SK-N-SH (cell line): ENCODE measurements around the gene NSMCE3. TPM values are rescaled to one million over a fixed set of nuclear protein-coding genes. Genes with fewer than 3 reads are reported as not detected.

Source experiments
- CTCF ChIA-PET: fragments of 300-600, 350-600 bp; formaldehyde crosslinking; extraction: SDS; loops from one replicate; lab custom pipeline; 2021; lab: Yijun Ruan, JAX
- POLR2A ChIA-PET: fragments of 350-600 bp; sonication (Branson Sonifier 250); formaldehyde crosslinking; extraction: SDS; loops from one replicate; lab custom pipeline; 2020; ENCODE audit warnings: antibody characterized with exemption, inconsistent platforms; lab: Yijun Ruan, JAX
- DNase-seq: peaks from one replicate; pipeline ENCODE4 v3.0.0; 2012
- H2AFZ ChIP-seq: fragments of 200-600 bp; sonication (generic); 2 replicates; pipeline ENCODE4 v1.8.1; 2016; ENCODE audit warnings: antibody characterized with exemption, mild to moderate bottlenecking, low read depth
- H3F3A ChIP-seq: fragments of 200-600 bp; sonication (generic); replicated peaks from 2 replicates; pipeline ENCODE3; 2016; ENCODE audit warnings: antibody characterized with exemption, mild to moderate bottlenecking; ENCODE audit not compliant: insufficient read depth
- H3K27ac ChIP-seq, 2 experiments: fragments of 200-500 bp in 1 of 2; fragments of 200-600 bp in 1 of 2; sonication (Bioruptor generic) in 1 of 2; sonication (generic), shearing (Covaris generic) in 1 of 2; 2 replicates each; pipeline versions ENCODE4 v1.5.1 to v1.6.1; 2014 to 2016; ENCODE audit warnings: low read depth in 2 of 2, inconsistent platforms in 1 of 2, low read length in 1 of 2, mild to moderate bottlenecking in 1 of 2, mixed read lengths in 1 of 2
- H3K27me3 ChIP-seq: fragments of 200-600 bp; sonication (generic), shearing (Covaris generic); 2 replicates; pipeline ENCODE4 v1.6.1; 2016; ENCODE audit warnings: mixed run types; ENCODE audit not compliant: insufficient read depth
- H3K36me3 ChIP-seq, 2 experiments: fragments of 200-500 bp in 1 of 2; fragments of 200-600 bp in 1 of 2; sonication (Bioruptor generic) in 1 of 2; sonication (generic) in 1 of 2; replicated peaks in 1 of 2; 2 replicates each; pipeline versions ENCODE3 to v1.5.1; 2014 to 2016; ENCODE audit warnings: low read length in 1 of 2, mild to moderate bottlenecking in 1 of 2; ENCODE audit not compliant: insufficient read depth in 2 of 2, control insufficient read depth in 1 of 2
- H3K4me1 ChIP-seq, 2 experiments: fragments of 200-500 bp in 1 of 2; fragments of 200-600 bp in 1 of 2; sonication (Bioruptor generic) in 1 of 2; sonication (generic), shearing (Covaris generic) in 1 of 2; 2 replicates each; pipeline versions ENCODE4 v1.5.1 to v1.6.1; 2014 to 2016; ENCODE audit warnings: low read depth in 1 of 2, low read length in 1 of 2, mixed run types in 1 of 2; ENCODE audit not compliant: insufficient read depth in 2 of 2, control insufficient read depth in 1 of 2
- H3K4me2 ChIP-seq: fragments of 200-600 bp; sonication (generic), shearing (Covaris generic); 2 replicates; pipeline ENCODE4 v1.6.1; 2017; ENCODE audit warnings: mixed run types
- H3K4me3 ChIP-seq, 2 experiments: fragments of 200-500 bp in 1 of 2; fragments of 200-600 bp in 1 of 2; sonication (Bioruptor generic) in 1 of 2; sonication (generic), shearing (Covaris generic) in 1 of 2; 2 replicates each; pipeline versions ENCODE4 v1.5.1 to v1.8.1; 2014 to 2016; ENCODE audit warnings: low read depth in 2 of 2, inconsistent platforms in 1 of 2, low read length in 1 of 2, mild to moderate bottlenecking in 1 of 2, mixed read lengths in 1 of 2, moderate library complexity in 1 of 2
- H3K79me2 ChIP-seq: fragments of 200-600 bp; sonication (generic); 2 replicates; pipeline ENCODE4 v1.8.1; 2017; ENCODE audit warnings: mild to moderate bottlenecking; ENCODE audit not compliant: insufficient read depth
- H3K9ac ChIP-seq: fragments of 200-600 bp; sonication (generic); 2 replicates; pipeline ENCODE4 v1.6.1; 2017; ENCODE audit warnings: mixed run types
- H3K9me2 ChIP-seq: fragments of 200-600 bp; sonication (generic); 2 replicates; pipeline ENCODE4 v1.6.1; 2017; ENCODE audit warnings: mixed run types
- H3K9me3 ChIP-seq: fragments of 200-600 bp; sonication (generic); 2 replicates; pipeline ENCODE4 v1.6.1; 2017; ENCODE audit warnings: mixed run types, mild to moderate bottlenecking, moderate library complexity
- H4K20me1 ChIP-seq: fragments of 200-600 bp; sonication (generic); 2 replicates; pipeline ENCODE4 v1.6.1; 2017; ENCODE audit warnings: mild to moderate bottlenecking, mixed run types; ENCODE audit not compliant: insufficient read depth
- CHD2 ChIP-seq: fragments of 150-350 bp; IDR thresholded peaks from 2 replicates; pipeline ENCODE4 v1.6.1; 2018; ENCODE audit warnings: low read length; ENCODE audit not compliant: partially characterized antibody
- CTCF ChIP-seq: fragments of 200-600 bp; sonication (generic); IDR thresholded peaks from 2 replicates; pipeline ENCODE4 v1.6.1; 2017; ENCODE audit warnings: antibody characterized with exemption, mild to moderate bottlenecking, moderate library complexity
- EP300 ChIP-seq, 2 experiments: IDR thresholded peaks; 2 replicates each; pipeline versions ENCODE4 v1.4.0 to v1.6.1; 2012; ENCODE audit warnings: borderline replicate concordance in 1 of 2, low read depth in 1 of 2, low read length in 1 of 2
- FOXJ3 ChIP-seq: sonication (generic); formaldehyde crosslinking; IDR thresholded peaks from 2 replicates; pipeline ENCODE4 v1.5.1; 2020; ENCODE audit warnings: mild to moderate bottlenecking, missing genetic modification reagents
- FOXM1 ChIP-seq: IDR thresholded peaks from 2 replicates; pipeline ENCODE4 v1.4.0; 2012; ENCODE audit warnings: low read depth, mild to moderate bottlenecking
- GATA2 ChIP-seq: sonication (generic); formaldehyde crosslinking; IDR thresholded peaks from 2 replicates; pipeline ENCODE4 v1.5.0; 2020; ENCODE audit warnings: mild to moderate bottlenecking, missing genetic modification reagents
- MEF2A ChIP-seq: IDR thresholded peaks from 2 replicates; pipeline ENCODE4 v1.4.0; 2012; ENCODE audit warnings: low read depth, borderline replicate concordance
- NFIC ChIP-seq: IDR thresholded peaks from 2 replicates; pipeline ENCODE4 v1.4.0; 2012; ENCODE audit warnings: borderline replicate concordance
- RCOR1 ChIP-seq: fragments of 150-350 bp; IDR thresholded peaks from 2 replicates; pipeline ENCODE4 v1.6.1; 2017; ENCODE audit warnings: antibody characterized with exemption, low read length
- REST ChIP-seq: IDR thresholded peaks from 2 replicates; pipeline ENCODE4 v1.6.1; 2012; ENCODE audit warnings: mild to moderate bottlenecking, low read depth, low read length, moderate library complexity
- RFX5 ChIP-seq: IDR thresholded peaks from 2 replicates; pipeline ENCODE4 v1.6.1; 2012; ENCODE audit warnings: mild to moderate bottlenecking, improper control_type of control experiment, low read length
- RXRA ChIP-seq: IDR thresholded peaks from 2 replicates; pipeline ENCODE4 v1.4.0; 2012; ENCODE audit warnings: low read depth, mild to moderate bottlenecking, borderline replicate concordance
- SMC3 ChIP-seq: IDR thresholded peaks from 2 replicates; pipeline ENCODE4 v1.6.1; 2012; ENCODE audit warnings: low read depth, low read length, improper control_type of control experiment
- TAF1 ChIP-seq: IDR thresholded peaks from 2 replicates; pipeline ENCODE4 v1.6.1; 2012; ENCODE audit warnings: low read depth, mild to moderate bottlenecking, low read length, moderate library complexity, borderline replicate concordance
- TCF12 ChIP-seq: IDR thresholded peaks from 2 replicates; pipeline ENCODE4 v1.4.0; 2012
- TEAD4 ChIP-seq: IDR thresholded peaks from 2 replicates; pipeline ENCODE4 v1.4.0; 2012; ENCODE audit warnings: mild to moderate bottlenecking, borderline replicate concordance; ENCODE audit not compliant: insufficient read depth
- USF1 ChIP-seq: IDR thresholded peaks from 2 replicates; pipeline ENCODE4 v1.4.0; 2012; ENCODE audit warnings: low read depth, borderline replicate concordance
- WGBS: methylation state at CpG from one replicate; pipeline ENCODE4 v1.1.6; 2017; ENCODE audit warnings: low lambda C conversion rate; 5-methylcytosine and 5-hydroxymethylcytosine counted together
- polyA plus RNA-seq, 3 experiments: library from polyadenylated mRNA; depleted of rRNA; stranded (reverse); fragments of >200 nt; gene quantifications; 2 replicates each; pipeline ENCODE4 v1.2.3, GENCODE V29; 2012

The NSMCE3 gene
- polyA plus RNA-seq, 1 of the 3 experiments (the other 2 are of a cell fraction) = 5.5 TPM

GRCh38 chr15:29302871-29303270 is 33.2 kb upstream of the NSMCE3 start:
- no peaks in the 10 kb centered on the region for H3K27me3 ChIP-seq

More at GRCh38 chr15:29302871-29303270, 33.2 kb upstream of the NSMCE3 start:
- 70% methylated on average over 4 of the region's 7 CpGs for WGBS
- CTCF ChIA-PET = interaction anchor here (0.5 to 0.6 kb wide), 2 partner anchors 21 to 55 kb away, joined by 3 to 4 read pairs; no protein-coding TSS in a partner anchor
- H3K9me2 ChIP-seq = no peaks in the 10 kb centered on the region
- no peak for TF ChIP-seq TEAD4
- no peak for TF ChIP-seq FOXM1
- TF ChIP-seq FOXJ3 = no peak
- TF ChIP-seq EP300 (IDR thresholded peaks at IDR 0.05; ENCODE audit: borderline replicate concordance in 1 of 2, low read depth in 1 of 2, low read length in 1 of 2) = no peak
- no peak for TF ChIP-seq NFIC
- TF ChIP-seq TCF12 = no peak
- TF ChIP-seq RXRA = no peak
- TF ChIP-seq CTCF = no peak
- TF ChIP-seq USF1 = no peak
- no peak for TF ChIP-seq GATA2 (CRISPR knock-in tag)
- no peak for TF ChIP-seq MEF2A
- no peak for TF ChIP-seq SMC3
- no peak for TF ChIP-seq RFX5
- TF ChIP-seq REST = no peak
- no peak for TF ChIP-seq TAF1
- no peak for TF ChIP-seq RCOR1
- TF ChIP-seq CHD2 = no peak
- no peak overlapping the region for H2AFZ ChIP-seq
- POLR2A ChIA-PET = no interaction called here
- H3K36me3 ChIP-seq = no peaks in the 10 kb centered on the region
- H3K4me3 ChIP-seq = no peak overlapping the region
- no peaks in the 10 kb centered on the region for H3K79me2 ChIP-seq
- H3K9ac ChIP-seq = no peak overlapping the region
- no peak for DNase-seq
- no peaks in the 10 kb centered on the region for H3K9me3 ChIP-seq
- no peaks in the 10 kb centered on the region for H3K4me1 ChIP-seq
- H3K4me2 ChIP-seq = no peak overlapping the region
- no peaks in the 10 kb centered on the region for H4K20me1 ChIP-seq
- no peak overlapping the region for H3K27ac ChIP-seq
- H3F3A ChIP-seq = no peaks in the 10 kb centered on the region
